Lower leg skin (tissue), 4 donors: ENCODE data around the gene SETD1A. TPM values are rescaled to one million over a fixed set of nuclear protein-coding genes. Genes with fewer than 3 reads are reported as not detected.
"Not testable (repeated sequence)": the region's sequence is repeated elsewhere in the genome, so short reads cannot be mapped to it uniquely, and the experiment has no call there.

Experiments used
- DNase-seq, 2 donors: peaks; one replicate each; pipeline ENCODE4 v3.0.0-alpha.2; 2019; ENCODE audit warnings: low spot score in 2 of 2
- H3K4me3 ChIP-seq: fragments of 200-600 bp; sonication (generic); 2 replicates; pipeline ENCODE4 v1.5.1; 2017; ENCODE audit warnings: mild to moderate bottlenecking, low read depth; ENCODE audit not compliant: poor library complexity, severe bottlenecking
- POLR2A ChIP-seq, 2 donors: fragments of 450-650 bp; IDR thresholded peaks; one replicate each; pipeline ENCODE4 v1.6.1; 2016 to 2017; ENCODE audit warnings: antibody characterized with exemption in 2 of 2, mild to moderate bottlenecking in 1 of 2, moderate library complexity in 1 of 2
- WGBS, 2 donors: methylation state at CpG; one replicate each; pipeline ENCODE4 v1.1.5; 2018; 5-methylcytosine and 5-hydroxymethylcytosine counted together
- intact Hi-C: fragments of 100-400 bp; cut with DNase I; formaldehyde crosslinking; loops from one replicate; pipeline ENCODE4 v1.15.0; 2023; ENCODE audit warnings: low total_unique reads
- total RNA-seq, 4 donors: library from RNA; depleted of rRNA; stranded (reverse); fragments of >200 nt; gene quantifications; one replicate each; pipeline ENCODE4 v1.1.0, GENCODE V29; 2016
- TF ChIP-seq, protein P1 (sequence below), 3 donors: fragments of 450-650 bp; IDR thresholded peaks; one replicate each; pipeline ENCODE4 v1.5.1; 2016; ENCODE audit warnings: antibody characterized with exemption in 3 of 3, mild to moderate bottlenecking in 3 of 3, moderate library complexity in 2 of 3

SETD1A gene
- total RNA-seq, 4 donors from 2014 or later, result 9.2 to 22.4 (median 10.7) TPM

- 63 to 67% methylated on average over 12 of the region's 12 CpGs for WGBS, 2 donors
- DNase-seq, result peak in 1 of 2 donors; percentile 88
- intact Hi-C loops, result no loop called here
- H3K4me3 ChIP-seq, result no peak overlapping the region
- TF ChIP-seq POLR2A (IDR thresholded peaks at IDR 0.05), result no peak
- TF ChIP-seq, protein P1, sequence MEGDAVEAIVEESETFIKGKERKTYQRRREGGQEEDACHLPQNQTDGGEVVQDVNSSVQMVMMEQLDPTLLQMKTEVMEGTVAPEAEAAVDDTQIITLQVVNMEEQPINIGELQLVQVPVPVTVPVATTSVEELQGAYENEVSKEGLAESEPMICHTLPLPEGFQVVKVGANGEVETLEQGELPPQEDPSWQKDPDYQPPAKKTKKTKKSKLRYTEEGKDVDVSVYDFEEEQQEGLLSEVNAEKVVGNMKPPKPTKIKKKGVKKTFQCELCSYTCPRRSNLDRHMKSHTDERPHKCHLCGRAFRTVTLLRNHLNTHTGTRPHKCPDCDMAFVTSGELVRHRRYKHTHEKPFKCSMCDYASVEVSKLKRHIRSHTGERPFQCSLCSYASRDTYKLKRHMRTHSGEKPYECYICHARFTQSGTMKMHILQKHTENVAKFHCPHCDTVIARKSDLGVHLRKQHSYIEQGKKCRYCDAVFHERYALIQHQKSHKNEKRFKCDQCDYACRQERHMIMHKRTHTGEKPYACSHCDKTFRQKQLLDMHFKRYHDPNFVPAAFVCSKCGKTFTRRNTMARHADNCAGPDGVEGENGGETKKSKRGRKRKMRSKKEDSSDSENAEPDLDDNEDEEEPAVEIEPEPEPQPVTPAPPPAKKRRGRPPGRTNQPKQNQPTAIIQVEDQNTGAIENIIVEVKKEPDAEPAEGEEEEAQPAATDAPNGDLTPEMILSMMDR (IDR thresholded peaks at IDR 0.05), result peak in 1 of 3 donors; percentile 61
These were observed 22.6 kb upstream of the SETD1A start for GRCh38 chr16:30934827-30935557.

- H3K4me3 ChIP-seq, result no peak overlapping the region
- TF ChIP-seq, protein P1 (IDR thresholded peaks at IDR 0.05), result no peak
- no peak for TF ChIP-seq POLR2A (IDR thresholded peaks at IDR 0.05)
- intact Hi-C loops, result no loop called here
- DNase-seq, result peak in 1 of 2 donors; percentile 82
- 44 to 47% methylated on average over 5 of the region's 5 CpGs for WGBS, 2 donors
These were observed 19.9 kb upstream of the SETD1A start for GRCh38 chr16:30937692-30938091.

DNA sequence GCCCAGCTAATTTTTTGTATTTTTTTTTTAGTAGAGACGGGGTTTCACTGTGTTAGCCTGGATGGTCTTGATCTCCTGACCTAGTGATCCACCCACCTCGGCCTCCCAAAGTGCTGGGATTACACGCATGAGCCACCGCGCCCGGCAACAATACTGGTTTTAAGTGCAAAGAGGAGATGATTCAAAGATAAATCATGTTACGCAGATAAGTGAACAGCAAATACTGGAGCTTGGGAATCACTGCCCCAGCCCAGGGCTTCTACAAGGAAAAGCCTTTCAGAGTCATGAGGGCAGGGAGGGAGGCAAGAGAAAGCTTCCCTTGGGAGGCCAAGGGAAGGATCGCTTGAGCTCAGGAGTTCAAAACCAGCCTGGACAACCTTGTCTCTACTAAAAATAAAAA, 18.0 kb upstream of the SETD1A start:
- intact Hi-C loops, H3K4me3 ChIP-seq, DNase-seq: not testable (repeated sequence)
- 91 to 92% methylated on average over 8 of the region's 8 CpGs for WGBS, 2 donors

- no peak overlapping the region for H3K4me3 ChIP-seq
- peak in 1 of 2 donors; percentile 94 for DNase-seq
- TF ChIP-seq POLR2A (IDR thresholded peaks at IDR 0.05), result no peak
- TF ChIP-seq, protein P1 (IDR thresholded peaks at IDR 0.05), result peak in 1 of 3 donors; percentile 50
- intact Hi-C loops, result no loop called here
- WGBS, 2 donors, result 20 to 46% methylated on average over 5 to 14 of the region's 15 CpGs
These were observed 15.7 kb upstream of the SETD1A start for GRCh38 chr16:30941600-30942425.

- no peak for DNase-seq
- TF ChIP-seq, protein P1 (IDR thresholded peaks at IDR 0.05), result no peak
- no peak for TF ChIP-seq POLR2A (IDR thresholded peaks at IDR 0.05)
- WGBS, 2 donors, result 81 to 85% methylated on average over 4 of the region's 4 CpGs
- intact Hi-C loops, result no loop called here
- H3K4me3 ChIP-seq, result no peak overlapping the region
These were observed 15.1 kb upstream of the SETD1A start for GRCh38 chr16:30942426-30942806.

DNA sequence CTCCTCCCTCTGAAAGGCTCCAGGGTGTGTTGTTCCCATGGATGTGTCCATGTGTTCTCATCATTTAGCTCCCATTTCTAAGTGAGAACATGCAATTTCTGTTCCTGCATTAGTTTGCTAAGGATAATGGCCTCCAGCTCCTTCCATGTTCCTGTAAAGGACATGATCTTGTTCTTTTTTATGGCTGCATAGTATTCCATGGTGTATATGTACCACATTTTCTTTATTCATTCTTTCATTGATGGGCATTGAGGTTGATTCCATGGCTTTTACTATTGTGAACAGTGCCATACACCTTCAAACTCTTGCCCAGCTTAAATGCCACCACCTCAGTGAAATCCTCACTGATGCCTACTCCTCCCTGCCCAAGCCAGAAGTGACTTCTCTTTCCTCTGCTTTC, 13.2 kb upstream of the SETD1A start:
- no peak overlapping the region for H3K4me3 ChIP-seq
- TF ChIP-seq, protein P1 (IDR thresholded peaks at IDR 0.05), result no peak
- TF ChIP-seq POLR2A (IDR thresholded peaks at IDR 0.05), result no peak
- no peak for DNase-seq
- intact Hi-C loops, result no loop called here
